Measurements from ENCODE around the gene PRKAR1B. TPM values are rescaled to one million over a fixed set of nuclear protein-coding genes. Genes with fewer than 3 reads are reported as not detected.

The PRKAR1B gene
- total RNA-seq, 1 donor from 2014 or later: 14.7 TPM

- H3K4me1 Mint-ChIP-seq (ENCODE audit: low read depth, unreplicated experiment): peaks cover 17% of the 10 kb centered on the region
- Histone ChIP-seq H3K9ac (ENCODE audit: low read length) (no peak overlapping the region), H4K20me1 (ENCODE audit: insufficient read depth, low read length) (peaks cover 62% of the 10 kb centered on the region), H3K36me3 (ENCODE audit: insufficient read depth, low read length) (no peaks in the 10 kb centered on the region), H3K4me2 (ENCODE audit: low read length) (no peak overlapping the region), H2AFZ (ENCODE audit: low read depth, low read length) (no peak overlapping the region), H3K4me3 (ENCODE audit: insufficient read depth, low read depth, low read length) (no peak overlapping the region), H3K27ac (ENCODE audit: low read depth, low read length) (no peak overlapping the region), H3K4me1 (ENCODE audit: insufficient read depth, low read length) (peaks cover 37% of the 10 kb centered on the region), H3K79me2 (ENCODE audit: insufficient read depth, low read length) (peaks cover 73% of the 10 kb centered on the region), H3K27me3 (ENCODE audit: insufficient read depth, low read length) (no peaks in the 10 kb centered on the region), H3K9me3 (ENCODE audit: insufficient read depth, low read depth, low read length) (no peaks in the 10 kb centered on the region)
- peak overlapping the region; percentile 50 for H3K4me3 Mint-ChIP-seq (ENCODE audit: unreplicated experiment)
- FAIRE-seq (no peak), DNase-seq (ENCODE audit: low read depth) (no peak)
- no peaks in the 10 kb centered on the region for H3K27me3 Mint-ChIP-seq (ENCODE audit: low read depth, unreplicated experiment)
- H3K27ac Mint-ChIP-seq (ENCODE audit: unreplicated experiment): no peak overlapping the region
- H3K36me3 Mint-ChIP-seq (ENCODE audit: low read depth, unreplicated experiment): peaks cover 7% of the 10 kb centered on the region
- TF ChIP-seq CTCF (IDR thresholded peaks at IDR 0.05; ENCODE audit: insufficient read depth, low read depth, low read length) (no peak), EZH2 (IDR thresholded peaks at IDR 0.05; ENCODE audit: insufficient read depth, low read length) (no peak)
- H3K9me3 Mint-ChIP-seq (ENCODE audit: unreplicated experiment): no peaks in the 10 kb centered on the region
These were observed 215.0 kb downstream of the PRKAR1B start for GRCh38 chr7:512146-512510.

GRCh38 chr7:511476-512145 is 215.5 kb downstream of the PRKAR1B start:
- no peak overlapping the region for H3K4me2 ChIP-seq (ENCODE audit: low read length)
- Mint-ChIP-seq H3K36me3 (ENCODE audit: low read depth, unreplicated experiment) (peaks cover 7% of the 10 kb centered on the region), H3K27me3 (ENCODE audit: low read depth, unreplicated experiment) (no peaks in the 10 kb centered on the region), H3K4me3 (ENCODE audit: unreplicated experiment) (no peak overlapping the region), H3K4me1 (ENCODE audit: low read depth, unreplicated experiment) (peaks cover 17% of the 10 kb centered on the region), H3K27ac (ENCODE audit: unreplicated experiment) (no peak overlapping the region), H3K9me3 (ENCODE audit: unreplicated experiment) (no peaks in the 10 kb centered on the region)
- TF ChIP-seq CTCF (IDR thresholded peaks at IDR 0.05; ENCODE audit: insufficient read depth, low read depth, low read length) (no peak), EZH2 (IDR thresholded peaks at IDR 0.05; ENCODE audit: insufficient read depth, low read length) (no peak)
- H3K79me2 ChIP-seq (ENCODE audit: insufficient read depth, low read length): peaks cover 73% of the 10 kb centered on the region
- DNase-seq (ENCODE audit: low read depth): no peak
- no peak overlapping the region for H3K27ac ChIP-seq (ENCODE audit: low read depth, low read length)
- no peak for FAIRE-seq
- no peaks in the 10 kb centered on the region for H3K36me3 ChIP-seq (ENCODE audit: insufficient read depth, low read length)
- no peak overlapping the region for H3K9ac ChIP-seq (ENCODE audit: low read length)
- H2AFZ ChIP-seq (ENCODE audit: low read depth, low read length): no peak overlapping the region
- H3K27me3 ChIP-seq (ENCODE audit: insufficient read depth, low read length): no peaks in the 10 kb centered on the region
- no peaks in the 10 kb centered on the region for H3K9me3 ChIP-seq (ENCODE audit: insufficient read depth, low read depth, low read length)
- H4K20me1 ChIP-seq (ENCODE audit: insufficient read depth, low read length): peaks cover 67% of the 10 kb centered on the region
- H3K4me1 ChIP-seq (ENCODE audit: insufficient read depth, low read length): peaks cover 37% of the 10 kb centered on the region
- H3K4me3 ChIP-seq (ENCODE audit: insufficient read depth, low read depth, low read length): no peak overlapping the region

GRCh38 chr7:510782-511281 is 216.2 kb downstream of the PRKAR1B start:
- Mint-ChIP-seq H3K36me3 (ENCODE audit: low read depth, unreplicated experiment) (peaks cover 11% of the 10 kb centered on the region), H3K4me3 (ENCODE audit: unreplicated experiment) (no peak overlapping the region), H3K9me3 (ENCODE audit: unreplicated experiment) (no peaks in the 10 kb centered on the region), H3K27ac (ENCODE audit: unreplicated experiment) (no peak overlapping the region), H3K27me3 (ENCODE audit: low read depth, unreplicated experiment) (no peaks in the 10 kb centered on the region), H3K4me1 (ENCODE audit: low read depth, unreplicated experiment) (peaks cover 14% of the 10 kb centered on the region)
- no peak for DNase-seq (ENCODE audit: low read depth)
- no peak for FAIRE-seq
- H3K4me3 ChIP-seq (ENCODE audit: insufficient read depth, low read depth, low read length): no peak overlapping the region
- H3K4me2 ChIP-seq (ENCODE audit: low read length): no peak overlapping the region
- H3K9me3 ChIP-seq (ENCODE audit: insufficient read depth, low read depth, low read length): no peaks in the 10 kb centered on the region
- no peak overlapping the region for H2AFZ ChIP-seq (ENCODE audit: low read depth, low read length)
- TF ChIP-seq CTCF (IDR thresholded peaks at IDR 0.05; ENCODE audit: insufficient read depth, low read depth, low read length) (no peak), EZH2 (IDR thresholded peaks at IDR 0.05; ENCODE audit: insufficient read depth, low read length) (no peak)
- H3K27ac ChIP-seq (ENCODE audit: low read depth, low read length): no peak overlapping the region
- H3K79me2 ChIP-seq (ENCODE audit: insufficient read depth, low read length): peaks cover 73% of the 10 kb centered on the region
- peaks cover 33% of the 10 kb centered on the region for H3K4me1 ChIP-seq (ENCODE audit: insufficient read depth, low read length)
- H3K27me3 ChIP-seq (ENCODE audit: insufficient read depth, low read length): no peaks in the 10 kb centered on the region
- no peak overlapping the region for H3K9ac ChIP-seq (ENCODE audit: low read length)
- H4K20me1 ChIP-seq (ENCODE audit: insufficient read depth, low read length): peaks cover 74% of the 10 kb centered on the region
- no peaks in the 10 kb centered on the region for H3K36me3 ChIP-seq (ENCODE audit: insufficient read depth, low read length)

Measured in astrocyte (in vitro differentiated cells and primary cell).